DMS153 (cell line): Measurements from ENCODE around the gene ARSG.
A peak's percentile ranks its signal among the peaks of the same experiment; 100 is the strongest.
"Not testable (repeated sequence)": the region's sequence is repeated elsewhere in the genome, so short reads cannot be mapped to it uniquely, and the experiment has no call there.

Experiments
- DNase-seq: peaks from one replicate; lab custom pipeline; 2025; lab: John Stamatoyannopoulos, UW

ARSG gene

DNA sequence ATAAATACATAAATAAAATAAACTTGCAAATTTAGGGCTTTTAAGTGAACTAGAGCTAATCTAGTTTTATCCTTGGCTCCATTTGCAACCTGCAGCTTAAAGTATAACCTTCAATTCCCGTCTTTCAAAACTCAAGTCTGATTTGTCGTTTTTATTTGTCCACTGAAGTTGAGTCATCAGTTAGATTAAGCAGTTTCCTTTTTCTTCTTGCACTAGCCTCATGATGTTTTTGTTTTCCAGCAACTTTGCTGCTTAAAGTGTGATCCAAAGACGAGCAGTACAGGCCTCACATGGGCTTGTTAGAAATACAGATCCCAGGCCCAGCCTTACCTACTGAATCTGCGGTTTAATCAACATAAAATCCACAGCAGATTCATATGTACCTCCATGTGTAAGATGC is 13.8 kb downstream of the ARSG start:
- DNase-seq, result no peak

- no peak for DNase-seq
Measured at GRCh38 chr17:68306819-68307218, 15.5 kb downstream of the ARSG start.

- no peak for DNase-seq
Measured at GRCh38 chr17:68307443-68307842, 16.1 kb downstream of the ARSG start.

GRCh38 chr17:68308486-68308885 is 17.2 kb downstream of the ARSG start:
- DNase-seq, result not testable (repeated sequence)

DNA sequence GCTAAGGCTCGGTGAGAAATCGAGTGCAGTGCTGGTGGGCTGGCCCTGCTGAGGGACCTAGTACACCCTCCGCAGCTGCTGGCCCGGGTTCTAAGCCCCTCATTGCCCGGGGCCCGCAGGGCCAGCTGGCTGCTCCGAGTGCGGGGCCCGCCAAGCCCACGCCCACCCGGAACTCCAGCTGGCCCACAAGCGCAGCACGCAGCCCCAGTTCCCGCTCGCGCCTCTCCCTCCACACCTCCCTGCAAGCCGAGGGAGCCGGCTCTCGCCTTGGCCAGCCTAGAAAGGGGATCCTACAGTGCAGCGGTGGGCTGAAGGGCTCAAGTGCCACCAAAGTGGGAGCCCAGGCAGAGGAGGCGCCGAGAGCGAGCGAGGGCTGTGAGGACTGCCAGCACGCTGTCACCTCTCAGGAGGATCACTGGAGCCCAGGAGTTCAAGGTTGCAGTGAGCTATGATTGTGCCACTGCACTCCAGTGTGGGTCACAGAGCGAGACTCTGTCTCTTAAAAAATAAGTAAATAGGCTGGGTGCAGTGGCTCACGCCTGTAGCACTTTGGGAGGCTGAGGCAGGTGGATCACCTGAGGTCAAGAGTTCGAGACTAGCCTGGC is 17.9 kb downstream of the ARSG start:
- not testable (repeated sequence) for DNase-seq

GRCh38 chr17:68310152-68310551 is 18.9 kb downstream of the ARSG start:
- no peak for DNase-seq

- no peak for DNase-seq
Measured at GRCh38 chr17:68314916-68315535, 23.7 kb downstream of the ARSG start.

GRCh38 chr17:68315930-68316329 is 24.6 kb downstream of the ARSG start:
- no peak for DNase-seq

DNA sequence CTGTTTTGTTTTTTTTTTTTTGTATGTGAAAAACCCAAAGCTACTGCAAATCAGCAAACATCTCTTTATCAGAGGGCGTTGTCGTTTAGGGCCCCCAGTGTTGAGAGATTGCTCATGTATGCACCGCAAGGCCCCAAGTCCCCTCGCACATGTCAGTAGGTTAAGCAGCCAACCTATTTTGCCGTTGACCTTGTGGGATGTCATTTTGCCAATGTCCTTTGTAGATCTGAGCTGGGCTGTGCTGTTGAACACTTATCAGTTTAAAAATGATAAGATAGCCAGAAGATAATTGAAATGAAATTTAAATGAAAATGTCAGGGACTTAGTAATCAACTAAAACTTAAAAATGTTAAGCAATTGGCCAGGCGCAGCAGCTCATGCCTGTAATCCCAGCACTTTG is 26.2 kb downstream of the ARSG start:
- no peak for DNase-seq

- DNase-seq, result peak; percentile 27
Measured at GRCh38 chr17:68318103-68318991, 27.1 kb downstream of the ARSG start.

DNA sequence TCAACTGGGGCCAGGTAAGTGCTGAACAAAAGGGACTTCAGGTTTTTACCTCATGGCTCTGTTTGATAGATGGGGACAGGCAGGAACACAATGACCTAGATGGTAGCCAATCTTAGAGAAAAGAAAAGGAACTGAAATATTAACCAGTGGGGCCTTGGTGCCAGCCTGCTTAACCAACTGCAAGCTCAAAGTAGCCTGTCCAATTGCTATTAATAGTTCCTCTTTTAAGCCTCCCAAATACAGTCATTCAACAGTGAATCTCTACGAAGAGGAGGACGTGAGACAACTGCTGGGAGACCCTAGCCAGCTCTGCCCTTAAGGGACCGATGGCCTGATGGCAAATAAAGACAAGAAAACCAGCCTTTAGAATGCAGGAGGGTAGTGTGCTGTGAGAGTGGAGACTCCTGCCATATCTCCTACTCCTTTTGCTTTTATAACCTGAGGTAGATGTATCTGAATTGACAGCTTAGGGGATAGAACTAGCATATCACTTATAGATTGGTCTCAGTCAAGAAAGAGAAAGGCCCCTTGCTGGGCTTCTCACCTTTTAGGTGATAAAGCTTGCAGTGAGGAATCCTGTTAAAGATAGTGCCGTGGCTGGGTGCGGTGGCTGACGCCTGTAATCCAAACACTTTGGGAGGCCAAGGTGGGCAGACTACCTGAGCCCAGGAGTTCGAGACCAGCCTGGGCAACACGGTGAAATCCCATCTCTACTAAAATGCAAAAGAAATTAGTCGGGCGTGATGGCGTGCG is 28.3 kb downstream of the ARSG start:
- no peak for DNase-seq

DNA sequence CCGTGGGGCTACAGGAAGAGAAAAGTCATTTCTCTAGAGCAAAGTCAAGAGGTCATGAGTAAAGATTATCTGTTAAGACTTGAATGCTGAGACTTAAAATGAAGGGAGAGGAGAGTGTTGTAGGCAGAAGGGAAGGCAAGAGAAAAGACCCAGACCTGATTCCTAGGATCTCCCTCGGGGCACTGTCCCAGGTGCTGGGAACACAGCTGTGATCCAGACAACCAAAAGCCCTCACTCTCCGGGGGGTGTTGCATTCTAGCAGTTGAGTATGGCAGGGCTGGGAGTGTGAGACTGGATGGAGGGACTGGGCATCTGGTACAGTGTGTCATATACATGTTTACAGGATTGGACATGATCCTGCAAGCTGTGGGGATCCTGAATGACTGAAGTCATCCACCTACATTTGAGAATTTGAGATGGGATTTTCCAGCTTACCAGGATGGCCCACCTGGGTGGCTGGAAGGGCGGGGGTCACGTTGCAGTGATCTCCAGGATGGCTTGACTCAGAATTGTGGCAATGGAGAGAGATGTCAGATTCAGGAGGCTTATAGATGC is 29.1 kb downstream of the ARSG start:
- DNase-seq, result no peak

DNA sequence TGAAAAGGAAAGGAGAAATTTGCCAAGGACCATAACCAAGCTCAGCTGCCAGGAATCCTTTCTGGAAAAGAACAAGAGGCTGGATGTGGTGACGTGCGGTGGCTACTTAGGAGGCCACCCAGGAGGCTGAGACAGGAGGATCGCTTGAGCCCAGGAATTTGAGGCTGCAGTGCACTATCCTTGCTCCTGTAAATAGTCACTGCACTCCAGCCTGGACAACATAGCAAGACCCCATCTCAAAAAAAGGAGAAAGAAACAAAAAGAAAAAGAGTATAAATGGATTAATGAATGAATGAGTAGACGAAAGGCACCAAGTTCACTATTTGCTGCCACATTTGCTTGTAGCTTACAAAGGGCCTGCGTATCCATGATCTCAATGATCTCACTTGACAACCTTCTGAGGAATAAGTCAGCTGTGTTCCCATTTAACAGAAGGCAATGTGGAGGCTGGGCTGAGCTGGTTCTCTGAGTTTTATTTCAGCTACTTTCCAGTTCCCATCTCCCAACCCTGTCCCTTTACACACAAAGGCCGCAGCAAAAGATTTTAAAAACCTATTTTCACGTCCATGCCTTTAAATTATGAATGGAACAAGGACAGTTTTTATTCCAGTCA is 29.8 kb downstream of the ARSG start:
- no peak for DNase-seq

DNA sequence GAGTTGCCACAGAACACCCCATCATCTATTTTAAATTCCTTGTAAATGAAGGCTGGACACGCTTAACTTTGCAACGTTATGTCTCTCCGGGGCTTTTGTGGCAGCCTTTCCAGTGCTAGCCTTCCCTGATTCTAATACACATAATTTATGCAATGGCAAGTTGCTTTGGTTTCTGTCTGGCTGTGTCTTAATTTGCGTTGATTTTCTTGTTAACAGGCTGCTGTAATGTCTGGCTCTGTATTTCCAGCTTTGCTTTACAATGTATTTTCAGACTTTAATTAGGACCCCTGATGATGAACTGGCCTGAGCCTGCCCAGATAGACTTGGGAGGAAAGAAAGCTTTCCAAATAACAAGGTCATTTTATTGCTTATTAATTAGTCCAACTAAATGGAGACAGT is 30.3 kb downstream of the ARSG start:
- no peak for DNase-seq

GRCh38 chr17:68322630-68323029 is 31.3 kb downstream of the ARSG start:
- no peak for DNase-seq

GRCh38 chr17:68324114-68324513 is 32.8 kb downstream of the ARSG start:
- DNase-seq, result no peak

DNA sequence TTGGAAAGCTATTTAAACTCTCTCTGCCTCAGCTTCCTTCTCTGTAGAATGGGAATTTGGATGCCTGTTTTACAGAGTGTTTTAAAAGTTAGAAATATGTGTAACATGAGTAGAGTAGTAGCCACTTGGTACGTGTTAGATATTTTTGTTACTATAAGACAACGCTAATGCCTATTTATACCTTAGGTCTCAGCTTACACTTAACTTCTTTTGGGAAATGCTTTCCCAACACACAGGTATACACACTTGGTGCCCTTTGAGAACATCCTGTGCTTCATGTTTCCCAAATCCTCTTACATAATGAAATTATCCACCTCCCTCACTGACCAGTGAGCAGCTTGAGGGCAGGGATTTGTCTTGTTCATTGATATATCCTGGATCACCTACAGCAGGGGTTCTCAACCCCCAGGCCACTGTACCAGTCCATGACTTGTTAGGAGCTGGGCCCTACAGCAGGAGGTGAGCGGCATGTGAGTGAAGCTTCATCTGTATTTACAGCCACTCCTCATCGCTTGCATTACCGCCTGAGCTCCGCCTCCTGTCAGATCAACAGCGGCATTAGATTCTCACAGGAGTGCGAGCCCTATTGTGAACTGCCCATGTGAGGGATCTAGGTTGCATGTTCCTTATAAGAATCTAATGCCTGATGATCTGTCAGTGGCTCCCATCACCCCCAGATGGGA is 33.5 kb downstream of the ARSG start:
- DNase-seq, result no peak

GRCh38 chr17:68325961-68326360 is 34.7 kb downstream of the ARSG start:
- no peak for DNase-seq

- DNase-seq, result no peak
Measured at GRCh38 chr17:68326681-68327080, 35.4 kb downstream of the ARSG start.

GRCh38 chr17:68327823-68328557 is 36.7 kb downstream of the ARSG start:
- no peak for DNase-seq
